HEK293 (cell line): ENCODE data around the gene ISG15.
A peak's percentile ranks its signal among the peaks of the same experiment; 100 is the strongest.

Experiments
- ATF2 ChIP-seq: fragments of 450-650 bp; formaldehyde crosslinking; IDR thresholded peaks from 2 replicates; pipeline ENCODE4 v1.5.1; 2016; ENCODE audit warnings: missing biosample characterization, missing genetic modification characterization, low read depth
- BCL11A ChIP-seq: fragments of 450-650 bp; formaldehyde crosslinking; IDR thresholded peaks from 2 replicates; pipeline ENCODE4 v1.5.1; 2016; ENCODE audit warnings: low read depth, missing biosample characterization, missing genetic modification characterization
- BCL11B ChIP-seq: fragments of 450-650 bp; formaldehyde crosslinking; IDR thresholded peaks from 2 replicates; pipeline ENCODE4 v1.5.1; 2016; ENCODE audit warnings: low read depth, missing biosample characterization, missing genetic modification characterization
- CTCF ChIP-seq: fragments of 450-650 bp; formaldehyde crosslinking; IDR thresholded peaks from 2 replicates; pipeline ENCODE4 v1.5.1; 2016; ENCODE audit warnings: missing biosample characterization, missing genetic modification characterization
- FEZF1 ChIP-seq: fragments of 450-650 bp; formaldehyde crosslinking; IDR thresholded peaks from 2 replicates; pipeline ENCODE4 v1.5.1; 2016; ENCODE audit warnings: missing biosample characterization, missing genetic modification characterization
- GFI1B ChIP-seq: fragments of 450-650 bp; formaldehyde crosslinking; IDR thresholded peaks from 2 replicates; pipeline ENCODE4 v1.5.1; 2016; ENCODE audit warnings: missing biosample characterization, missing genetic modification characterization
- GLI4 ChIP-seq: fragments of 450-650 bp; formaldehyde crosslinking; IDR thresholded peaks from 2 replicates; pipeline ENCODE4 v1.5.1; 2016; ENCODE audit warnings: missing biosample characterization, missing genetic modification characterization
- GLIS2 ChIP-seq: fragments of 450-650 bp; formaldehyde crosslinking; IDR thresholded peaks from 2 replicates; pipeline ENCODE4 v1.5.1; 2016; ENCODE audit warnings: missing biosample characterization, missing genetic modification characterization
- MYNN ChIP-seq: fragments of 450-650 bp; formaldehyde crosslinking; IDR thresholded peaks from 2 replicates; pipeline ENCODE4 v1.5.1; 2016; ENCODE audit warnings: missing biosample characterization, missing genetic modification characterization, borderline replicate concordance
- PBX3 ChIP-seq: sonication (generic); formaldehyde crosslinking; IDR thresholded peaks from 2 replicates; pipeline ENCODE4 v1.8.1; 2022; ENCODE audit warnings: mild to moderate bottlenecking, moderate library complexity, missing genetic modification reagents
- PRDM1 ChIP-seq: fragments of 450-650 bp; formaldehyde crosslinking; IDR thresholded peaks from 2 replicates; pipeline ENCODE4; 2016; ENCODE audit warnings: missing biosample characterization, missing genetic modification characterization
- SCRT2 ChIP-seq: fragments of 450-650 bp; formaldehyde crosslinking; IDR thresholded peaks from 2 replicates; pipeline ENCODE4 v1.5.1; 2016; ENCODE audit warnings: missing biosample characterization, missing genetic modification characterization
- SETDB1 ChIP-seq: IDR thresholded peaks from one replicate; pipeline ENCODE4 v1.6.1; 2017; ENCODE audit warnings: mild to moderate bottlenecking, low read length, moderate library complexity, mixed read lengths; ENCODE audit not compliant: insufficient read length
- WT1 ChIP-seq: fragments of 450-650 bp; formaldehyde crosslinking; IDR thresholded peaks from 2 replicates; pipeline ENCODE4 v1.5.1; 2016; ENCODE audit warnings: missing biosample characterization, missing genetic modification characterization
- ZBTB17 ChIP-seq: fragments of 450-650 bp; formaldehyde crosslinking; IDR thresholded peaks from 2 replicates; pipeline ENCODE4 v1.5.1; 2016; ENCODE audit warnings: missing biosample characterization, missing genetic modification characterization
- ZBTB48 ChIP-seq: fragments of 450-650 bp; formaldehyde crosslinking; IDR thresholded peaks from 2 replicates; pipeline ENCODE4 v1.5.1; 2016; ENCODE audit warnings: missing biosample characterization, missing genetic modification characterization
- ZNF132 ChIP-seq: fragments of 450-650 bp; formaldehyde crosslinking; IDR thresholded peaks from 2 replicates; pipeline ENCODE4 v1.5.1; 2017; ENCODE audit warnings: missing biosample characterization, missing genetic modification characterization, borderline replicate concordance
- ZNF184 ChIP-seq: fragments of 450-650 bp; IDR thresholded peaks from 2 replicates; pipeline ENCODE4 v1.5.1; 2018; ENCODE audit warnings: missing biosample characterization, mild to moderate bottlenecking, missing genetic modification characterization
- ZNF19 ChIP-seq: fragments of 450-650 bp; formaldehyde crosslinking; IDR thresholded peaks from 2 replicates; pipeline ENCODE4; 2016; ENCODE audit warnings: missing biosample characterization, missing genetic modification characterization, low read depth
- ZNF223 ChIP-seq: fragments of 450-650 bp; formaldehyde crosslinking; IDR thresholded peaks from 2 replicates; pipeline ENCODE4 v1.5.1; 2016; ENCODE audit warnings: missing biosample characterization, missing genetic modification characterization
- ZNF302 ChIP-seq: fragments of 450-650 bp; formaldehyde crosslinking; IDR thresholded peaks from 2 replicates; pipeline ENCODE4 v1.5.1; 2016; ENCODE audit warnings: missing biosample characterization, missing genetic modification characterization, low read depth
- ZNF341 ChIP-seq: fragments of 450-650 bp; formaldehyde crosslinking; IDR thresholded peaks from 2 replicates; pipeline ENCODE4; 2016; ENCODE audit warnings: low read depth, missing biosample characterization, missing genetic modification characterization
- ZNF391 ChIP-seq: fragments of 450-650 bp; formaldehyde crosslinking; IDR thresholded peaks from 2 replicates; pipeline ENCODE4 v1.5.1; 2016; ENCODE audit warnings: low read depth, missing biosample characterization, missing genetic modification characterization, borderline replicate concordance
- ZNF404 ChIP-seq: fragments of 450-650 bp; formaldehyde crosslinking; IDR thresholded peaks from 2 replicates; pipeline ENCODE4 v1.5.1; 2017; ENCODE audit warnings: missing biosample characterization, missing genetic modification characterization
- ZNF426 ChIP-seq: fragments of 450-650 bp; formaldehyde crosslinking; IDR thresholded peaks from 2 replicates; pipeline ENCODE4 v1.5.1; 2017; ENCODE audit warnings: missing biosample characterization, missing genetic modification characterization, mild to moderate bottlenecking, inconsistent platforms, moderate library complexity
- ZNF501 ChIP-seq: fragments of 450-650 bp; formaldehyde crosslinking; IDR thresholded peaks from 2 replicates; pipeline ENCODE4 v1.5.1; 2016; ENCODE audit warnings: missing biosample characterization, missing genetic modification characterization
- ZNF513 ChIP-seq: fragments of 450-650 bp; IDR thresholded peaks from 2 replicates; pipeline ENCODE4 v1.5.1; 2018; ENCODE audit warnings: missing biosample characterization, missing genetic modification characterization
- ZNF621 ChIP-seq: fragments of 450-650 bp; formaldehyde crosslinking; IDR thresholded peaks from 2 replicates; pipeline ENCODE4 v1.5.1; 2017; ENCODE audit warnings: missing biosample characterization, missing genetic modification characterization
- ZNF629 ChIP-seq: fragments of 450-650 bp; formaldehyde crosslinking; IDR thresholded peaks from 2 replicates; pipeline ENCODE4 v1.5.1; 2017; ENCODE audit warnings: missing biosample characterization, missing genetic modification characterization
- ZNF639 ChIP-seq: fragments of 450-650 bp; formaldehyde crosslinking; IDR thresholded peaks from 2 replicates; pipeline ENCODE4 v1.5.1; 2016; ENCODE audit warnings: missing biosample characterization, missing genetic modification characterization
- ZNF664 ChIP-seq: fragments of 450-650 bp; formaldehyde crosslinking; IDR thresholded peaks from 2 replicates; pipeline ENCODE4 v1.5.1; 2016; ENCODE audit warnings: missing biosample characterization, missing genetic modification characterization
- ZNF677 ChIP-seq: fragments of 450-650 bp; IDR thresholded peaks from 2 replicates; pipeline ENCODE4 v1.5.0; 2018; ENCODE audit warnings: missing biosample characterization, mild to moderate bottlenecking, missing genetic modification characterization, moderate library complexity
- ZNF777 ChIP-seq: fragments of 450-650 bp; formaldehyde crosslinking; IDR thresholded peaks from 2 replicates; pipeline ENCODE4 v1.5.1; 2017; ENCODE audit warnings: missing biosample characterization, missing genetic modification characterization, borderline replicate concordance
- ZSCAN16 ChIP-seq: fragments of 450-650 bp; formaldehyde crosslinking; IDR thresholded peaks from 2 replicates; pipeline ENCODE4 v1.5.1; 2016; ENCODE audit warnings: missing biosample characterization, missing genetic modification characterization

ISG15 gene

GRCh38 chr1:1021010-1021919 is 8.0 kb downstream of the ISG15 start (continued):
- no peak for TF ChIP-seq ZNF513 (tag by site-specific recombination)
- no peak for TF ChIP-seq ZSCAN16 (tag by site-specific recombination)
- TF ChIP-seq PRDM1 (tag by site-specific recombination): no peak
- TF ChIP-seq ZNF664 (tag by site-specific recombination): no peak
- no peak for TF ChIP-seq ZNF184
- TF ChIP-seq MYNN: no peak
- no peak for TF ChIP-seq SCRT2 (tag by site-specific recombination)
- no peak for TF ChIP-seq GLI4 (tag by site-specific recombination)
- TF ChIP-seq BCL11A (tag by site-specific recombination): no peak
- 0 out of 2 replicates have a peak, but pooled peaks have one; percentile 62 for TF ChIP-seq BCL11B (tag by site-specific recombination)
- TF ChIP-seq ZNF132 (tag by site-specific recombination): no peak
- no peak for TF ChIP-seq GFI1B (tag by site-specific recombination)
- TF ChIP-seq ZNF426: no peak
- no peak for TF ChIP-seq CTCF (tag by site-specific recombination)
- TF ChIP-seq ZNF302 (tag by site-specific recombination): no peak
- peak; percentile 67; the same call in 1 of the 2 replicates for TF ChIP-seq ZNF501 (tag by site-specific recombination)
- no peak for TF ChIP-seq PBX3 (CRISPR knock-in tag)
- TF ChIP-seq ATF2: no peak
- no peak for TF ChIP-seq ZBTB48 (tag by site-specific recombination)
- no peak for TF ChIP-seq ZNF629 (tag by site-specific recombination)
- no peak for TF ChIP-seq ZNF391 (tag by site-specific recombination)
- peak; percentile 88 for TF ChIP-seq ZNF223 (tag by site-specific recombination)
- TF ChIP-seq ZNF621 (tag by site-specific recombination): no peak
- no peak for TF ChIP-seq ZNF677 (tag by site-specific recombination)
- no peak for TF ChIP-seq ZNF639
- 0 out of 2 replicates have a peak, but pooled peaks have one; percentile 9 for TF ChIP-seq FEZF1 (tag by site-specific recombination)
- TF ChIP-seq ZNF404: no peak
- TF ChIP-seq SETDB1: no peak
- TF ChIP-seq ZNF341 (tag by site-specific recombination): peak; percentile 65
- peak; percentile 13; the same call in 1 of the 2 replicates for TF ChIP-seq WT1
- no peak for TF ChIP-seq ZNF19 (tag by site-specific recombination)
- TF ChIP-seq ZNF777 (tag by site-specific recombination): no peak
- TF ChIP-seq ZBTB17 (tag by site-specific recombination): no peak
- TF ChIP-seq GLIS2 (tag by site-specific recombination): peak; percentile 89
